G401.6 (cell line): ENCODE measurements around the gene C12orf50.
A peak's percentile ranks its signal among the peaks of the same experiment; 100 is the strongest.
"Not testable (repeated sequence)": the region's sequence is repeated elsewhere in the genome, so short reads cannot be mapped to it uniquely, and the experiment has no call there.

Source experiments
- FAIRE-seq: peaks from 2 replicates; lab custom pipeline; 2012; peaks lifted over from hg19 to GRCh38; lab: Jason Lieb, UNC

C12orf50 gene

DNA sequence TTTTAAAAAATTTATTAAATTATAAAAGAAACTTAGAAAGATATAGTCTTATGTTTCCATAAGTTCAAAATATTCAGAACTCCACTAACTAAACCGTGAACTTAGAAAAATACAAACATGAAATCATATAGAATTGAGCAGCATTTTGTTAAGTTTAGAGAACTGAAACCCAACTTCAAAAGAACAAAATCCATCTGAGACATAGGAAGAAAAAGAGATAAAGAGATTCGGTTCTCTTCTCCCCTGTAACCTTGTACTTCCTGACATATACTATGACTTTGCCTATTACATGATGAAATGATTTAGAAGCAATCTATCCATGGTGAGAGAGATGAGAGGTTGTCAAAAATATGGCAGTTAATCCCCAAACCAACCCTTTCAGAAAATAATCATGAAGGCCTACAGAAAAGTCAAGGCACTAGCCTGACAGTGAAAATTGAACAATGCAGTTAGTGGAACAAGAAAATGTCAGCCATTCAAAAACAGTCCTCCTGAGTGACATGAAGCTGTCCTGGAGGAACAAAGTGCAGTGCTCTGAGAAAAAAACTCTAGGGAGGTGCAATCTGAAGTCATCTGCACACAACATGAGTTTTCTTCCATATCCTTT lies 44.0 kb downstream of the C12orf50 start:
- no peak for FAIRE-seq

DNA sequence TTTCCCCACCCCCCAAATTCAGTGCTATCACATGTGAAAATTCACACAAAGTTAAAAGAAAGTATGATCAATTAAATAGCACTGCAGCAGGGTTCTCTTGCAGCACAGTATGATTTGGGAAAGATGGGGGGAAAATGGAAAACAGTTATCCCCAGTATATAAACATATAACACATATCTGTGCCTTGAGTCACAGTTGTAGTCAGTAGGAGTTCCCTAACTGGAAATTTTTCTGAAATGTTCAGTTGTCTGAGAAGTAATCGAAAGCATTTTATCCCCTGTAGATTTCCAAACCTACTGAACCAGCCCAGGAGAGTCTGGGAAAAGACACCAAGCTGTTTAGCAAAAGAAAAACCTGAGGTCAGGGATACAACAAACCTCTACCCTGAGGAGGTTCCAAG lies 47.0 kb downstream of the C12orf50 start:
- no peak for FAIRE-seq

DNA sequence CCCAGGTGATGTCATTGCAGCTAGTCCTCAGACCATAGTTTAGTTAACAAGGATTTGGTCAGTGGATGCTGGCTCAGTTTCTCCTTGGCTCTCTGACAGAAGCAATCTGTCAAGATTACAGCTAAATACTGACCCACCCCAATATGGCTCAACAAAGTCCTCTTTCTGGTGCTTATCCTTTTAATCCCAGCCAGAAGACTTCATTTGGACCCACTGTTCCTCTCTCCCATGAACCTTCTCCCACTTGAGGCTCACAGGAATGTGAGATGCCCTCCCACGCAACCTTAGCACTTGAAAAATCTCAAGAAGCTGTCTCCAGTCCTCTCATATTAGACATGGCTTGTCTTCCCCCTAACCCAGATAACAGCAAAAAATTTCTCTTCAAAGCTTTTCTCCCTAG lies 47.7 kb downstream of the C12orf50 start:
- FAIRE-seq, result no peak

DNA sequence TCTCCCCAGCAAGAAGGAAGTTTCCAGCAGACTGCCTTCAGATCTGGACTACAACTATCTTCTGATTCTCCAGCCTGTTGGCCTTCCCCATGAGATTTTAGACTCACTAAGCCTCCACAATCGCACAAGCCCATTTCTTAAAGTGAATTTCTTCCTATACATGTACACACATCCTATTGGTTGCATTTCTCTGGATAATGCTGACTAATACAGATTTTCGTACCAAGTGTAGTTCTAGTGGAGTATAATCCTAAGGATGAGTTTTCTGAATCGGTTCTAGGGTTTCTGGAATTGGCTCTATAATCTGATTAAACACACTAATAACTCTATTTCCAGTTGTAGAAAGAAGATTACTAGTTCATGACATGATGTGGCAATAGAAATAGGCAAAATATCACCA lies 53.3 kb downstream of the C12orf50 start:
- no peak for FAIRE-seq

DNA sequence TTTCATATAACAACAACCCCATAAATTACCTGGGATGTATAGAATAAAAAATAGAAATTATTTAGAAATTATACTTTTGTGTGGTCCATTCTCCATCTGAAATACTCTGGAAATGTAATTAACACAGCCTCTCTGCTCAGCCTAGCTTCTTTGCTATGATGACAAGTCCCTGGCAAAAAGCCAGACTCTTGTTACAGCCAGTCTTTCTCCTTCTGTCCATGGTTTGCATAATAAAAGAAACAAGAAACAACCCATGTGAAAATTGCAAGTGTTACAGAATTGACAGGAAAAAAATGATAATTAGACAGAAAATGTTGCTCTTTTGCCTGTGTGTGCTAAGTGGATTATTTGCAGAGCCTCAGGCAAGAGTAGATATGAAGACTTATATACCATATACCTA lies 61.3 kb downstream of the C12orf50 start:
- FAIRE-seq, result no peak

DNA sequence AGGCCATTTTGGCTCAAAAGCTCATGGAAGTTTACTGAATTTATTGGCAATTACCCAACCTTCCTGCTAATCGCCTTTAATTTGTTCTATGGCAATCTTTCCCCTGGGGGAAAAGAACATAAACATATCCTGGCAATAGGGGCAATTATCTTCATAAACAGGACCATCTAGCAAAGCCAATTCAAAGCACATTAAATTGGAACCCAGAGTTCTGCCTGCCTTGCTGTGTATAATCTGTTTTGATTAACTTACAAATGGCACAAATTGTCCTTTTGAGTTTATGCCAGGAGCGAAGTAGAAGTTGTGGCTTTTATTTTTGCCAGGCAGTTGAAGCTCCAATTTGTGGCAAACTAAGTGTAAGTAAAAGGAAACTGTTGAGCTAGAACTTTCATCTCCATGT lies 68.6 kb downstream of the C12orf50 start:
- FAIRE-seq, result no peak

DNA sequence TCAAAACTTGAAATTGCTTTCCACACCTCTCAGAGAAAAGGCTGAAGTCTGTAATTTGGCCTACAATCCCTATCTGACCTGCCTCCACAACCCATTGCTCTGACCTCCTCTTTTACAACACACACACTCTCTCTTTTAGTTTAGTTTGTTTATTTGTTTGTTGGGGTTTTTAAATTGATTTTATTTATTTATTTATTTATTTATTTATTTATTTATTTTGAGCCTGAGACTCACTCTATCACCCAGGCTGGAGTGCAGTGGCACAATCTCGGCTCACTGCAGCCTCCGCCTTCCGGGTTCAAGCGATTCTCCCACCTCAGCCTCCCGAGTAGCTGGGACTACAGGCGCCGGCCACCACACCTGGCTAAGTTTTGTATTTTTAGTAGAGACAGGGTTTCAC lies 75.2 kb downstream of the C12orf50 start:
- FAIRE-seq, result not testable (repeated sequence)

DNA sequence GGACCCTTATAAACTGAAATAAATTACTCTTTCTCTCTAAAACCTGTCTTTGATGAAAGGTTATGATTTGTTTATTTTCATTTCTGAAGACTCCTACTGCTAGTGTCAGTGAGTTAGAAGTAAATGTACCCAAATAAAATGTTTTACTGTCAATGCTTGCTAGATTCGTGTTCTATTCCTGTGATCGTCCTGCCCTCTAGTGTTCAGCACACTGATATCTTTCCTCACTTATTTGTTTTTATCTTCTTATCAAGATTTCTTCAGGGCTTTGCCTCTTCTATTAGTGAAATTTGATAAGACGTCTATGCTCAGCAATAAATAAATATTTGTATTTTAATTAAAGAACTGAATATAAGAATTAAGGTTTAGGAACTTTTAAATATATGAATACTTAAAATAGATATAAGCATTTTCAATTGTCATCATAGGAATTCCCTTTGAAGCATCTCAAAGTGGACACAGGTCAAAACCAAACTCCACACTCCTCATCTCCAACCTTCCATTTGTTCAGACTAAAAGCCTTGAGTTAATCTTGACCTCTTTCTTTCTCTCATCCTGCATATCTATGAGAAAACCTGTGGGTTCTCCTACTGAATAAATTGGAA lies 75.8 kb downstream of the C12orf50 start:
- FAIRE-seq, result peak; percentile 88

DNA sequence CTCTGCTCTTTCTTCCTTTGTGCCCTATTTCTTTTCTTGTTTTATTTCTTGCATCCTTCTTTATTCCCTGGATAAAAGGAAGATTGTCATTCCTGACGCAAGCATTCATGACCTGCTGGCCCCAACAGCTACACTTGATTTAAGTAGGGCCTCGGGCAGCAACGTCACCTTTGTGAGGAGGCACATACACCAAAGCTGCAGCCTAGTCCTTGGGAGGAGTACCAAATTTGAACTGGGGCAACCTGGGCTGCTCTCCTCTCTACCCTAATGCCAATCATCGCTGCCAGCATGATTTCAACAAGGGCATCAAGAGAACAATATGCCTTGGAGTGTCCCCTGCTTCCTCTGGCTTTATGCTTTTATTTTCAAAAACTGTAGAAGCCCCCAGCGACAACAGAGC lies 76.4 kb downstream of the C12orf50 start:
- FAIRE-seq, result no peak

DNA sequence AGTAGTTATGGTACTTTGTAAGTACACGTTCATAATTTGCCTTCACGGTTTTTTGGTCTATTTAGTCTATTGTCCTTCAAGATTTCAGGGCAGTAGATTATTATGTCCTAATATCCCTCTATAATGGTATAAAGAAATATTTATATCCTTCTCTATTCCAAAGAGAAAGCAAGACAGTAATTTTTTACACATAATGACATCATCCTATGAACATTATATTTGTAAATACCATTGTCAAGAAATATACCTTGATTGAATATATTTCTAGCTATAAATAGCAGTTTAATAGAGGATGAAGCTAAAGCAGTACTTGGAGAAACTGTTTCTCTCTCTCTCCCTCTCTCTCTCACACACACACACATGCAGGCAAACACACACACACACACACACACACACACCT lies 77.0 kb downstream of the C12orf50 start:
- FAIRE-seq, result no peak

DNA sequence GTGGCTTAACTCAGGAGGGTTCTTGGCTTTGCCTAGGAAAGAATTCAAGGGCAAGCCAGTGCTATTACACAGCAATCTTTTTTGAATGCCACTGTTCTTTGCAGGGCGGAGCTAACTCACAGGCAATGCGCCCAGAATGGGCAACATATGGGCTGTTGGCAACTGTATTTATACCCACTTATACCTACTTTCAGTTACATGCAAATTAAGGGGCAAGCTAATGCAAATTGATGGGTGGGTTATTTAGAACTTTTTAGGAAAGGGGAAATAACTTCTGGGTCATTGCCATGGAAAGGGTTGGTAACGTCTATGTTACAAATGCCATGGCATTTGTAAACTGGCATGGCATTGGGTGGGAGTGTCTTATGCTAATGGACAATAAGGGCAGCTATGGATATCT lies 85.4 kb downstream of the C12orf50 start:
- FAIRE-seq, result no peak

DNA sequence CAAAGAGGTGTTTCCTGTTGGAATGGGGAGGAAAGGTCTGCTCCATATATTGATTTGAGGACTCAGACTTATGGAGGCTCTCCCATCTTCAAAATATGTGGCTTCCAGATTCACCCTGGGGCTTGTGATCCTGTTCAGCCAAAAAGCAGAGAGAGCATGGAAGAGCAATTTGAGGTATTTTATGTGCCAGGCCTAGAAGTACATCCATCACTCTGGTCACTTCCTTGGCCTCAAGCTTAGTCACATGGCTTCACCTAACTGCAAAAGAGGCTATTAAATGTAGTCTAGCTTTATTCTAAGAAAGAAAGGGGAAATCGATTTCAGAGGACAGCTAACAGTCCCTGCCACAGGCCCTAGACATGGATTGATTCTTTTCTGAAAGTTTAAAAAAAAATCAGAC lies 86.2 kb downstream of the C12orf50 start:
- no peak for FAIRE-seq

DNA sequence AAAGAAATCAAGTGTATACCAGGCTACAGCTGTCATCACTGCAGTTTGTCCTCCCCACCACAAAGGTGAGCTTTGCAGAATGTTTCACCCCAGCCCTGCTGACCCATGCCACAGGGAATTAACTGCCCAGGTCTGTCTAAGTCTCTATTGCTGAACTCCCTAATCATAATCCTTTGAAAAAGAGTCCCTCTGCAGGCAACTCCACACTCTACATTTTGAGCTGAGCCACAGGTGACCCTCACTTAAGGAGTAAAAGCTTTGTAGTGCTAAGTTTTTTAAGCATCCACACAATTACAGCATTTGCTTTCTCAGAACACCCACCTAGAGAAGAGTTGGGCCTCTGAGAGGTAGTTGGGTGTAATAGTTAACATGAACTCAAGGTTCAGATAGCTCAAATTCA lies 90.0 kb downstream of the C12orf50 start:
- FAIRE-seq, result no peak

DNA sequence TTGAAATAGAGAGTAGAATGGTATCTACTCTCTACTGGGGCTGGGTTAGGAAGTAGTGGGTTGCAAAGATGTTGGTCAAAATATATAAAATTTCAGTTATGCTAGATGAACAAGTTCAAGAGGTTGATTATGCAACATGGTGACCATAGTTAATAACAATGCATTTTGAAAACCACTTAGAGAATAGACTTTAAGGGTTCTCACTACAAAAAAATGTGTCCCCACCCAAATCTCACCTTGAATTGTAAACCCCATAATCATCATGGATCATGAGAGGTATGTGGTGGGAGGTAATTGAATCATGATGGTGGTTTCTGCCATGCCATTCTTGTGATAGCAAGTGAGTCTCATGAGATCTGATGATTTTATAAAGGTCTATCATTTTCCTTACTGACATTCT lies 94.0 kb downstream of the C12orf50 start:
- FAIRE-seq, result no peak

DNA sequence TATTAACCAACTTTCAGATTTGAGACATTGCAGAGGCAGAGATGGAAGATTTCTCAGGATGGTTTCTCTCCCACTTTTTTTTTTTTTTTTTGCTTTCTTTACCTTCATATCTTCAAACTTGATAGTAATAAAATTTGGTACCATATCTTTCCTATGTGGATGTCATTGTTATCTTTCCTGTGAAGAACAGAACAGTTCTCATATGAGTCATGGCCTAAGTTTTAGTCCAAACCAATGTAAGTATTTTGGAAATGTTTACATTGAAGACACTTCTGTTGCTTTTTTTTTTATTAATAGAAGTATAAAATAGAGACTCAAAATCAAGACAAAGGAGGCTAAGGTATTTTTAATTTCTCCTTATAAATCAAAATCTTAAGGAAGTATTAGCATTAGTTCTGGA lies 95.2 kb downstream of the C12orf50 start:
- FAIRE-seq, result no peak

DNA sequence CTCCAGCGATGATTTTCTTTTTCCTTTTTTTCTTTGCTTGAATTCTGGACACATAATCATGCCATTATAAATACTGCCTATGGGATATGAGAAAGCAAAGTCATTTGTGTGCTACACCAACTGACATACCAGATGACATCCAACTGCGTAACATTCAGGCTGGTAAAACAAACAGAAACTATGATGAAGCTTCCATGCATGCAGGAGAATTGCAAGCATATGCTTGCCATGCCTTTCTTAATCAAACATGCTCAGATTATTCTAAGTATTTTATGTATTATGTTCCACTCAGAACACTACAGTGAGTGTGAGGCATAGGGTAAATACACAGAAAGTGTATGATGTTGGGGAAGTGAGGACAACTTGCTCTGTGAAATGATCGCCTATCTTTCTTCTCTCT lies 97.4 kb downstream of the C12orf50 start:
- no peak for FAIRE-seq

DNA sequence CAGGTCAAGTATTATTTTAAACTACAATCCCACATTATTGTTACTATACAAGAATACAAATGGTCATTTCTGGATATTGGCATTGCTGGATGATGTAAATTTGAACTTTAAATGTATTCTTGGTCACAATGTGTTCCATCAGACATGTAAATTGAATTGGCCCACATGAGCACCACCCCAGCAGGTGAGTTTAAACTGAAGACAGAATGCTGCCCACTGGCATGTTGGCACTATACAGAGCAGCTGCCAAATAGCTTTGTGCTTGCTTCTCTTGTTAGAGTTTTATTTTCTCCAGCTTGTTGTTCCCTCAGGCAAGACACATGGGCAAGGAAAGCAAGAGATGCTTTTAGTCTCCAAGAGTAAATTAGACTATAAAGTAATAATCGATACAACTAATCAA lies 98.6 kb downstream of the C12orf50 start:
- no peak for FAIRE-seq
